ENCODE results near the gene TRAPPC6A.

DNA sequence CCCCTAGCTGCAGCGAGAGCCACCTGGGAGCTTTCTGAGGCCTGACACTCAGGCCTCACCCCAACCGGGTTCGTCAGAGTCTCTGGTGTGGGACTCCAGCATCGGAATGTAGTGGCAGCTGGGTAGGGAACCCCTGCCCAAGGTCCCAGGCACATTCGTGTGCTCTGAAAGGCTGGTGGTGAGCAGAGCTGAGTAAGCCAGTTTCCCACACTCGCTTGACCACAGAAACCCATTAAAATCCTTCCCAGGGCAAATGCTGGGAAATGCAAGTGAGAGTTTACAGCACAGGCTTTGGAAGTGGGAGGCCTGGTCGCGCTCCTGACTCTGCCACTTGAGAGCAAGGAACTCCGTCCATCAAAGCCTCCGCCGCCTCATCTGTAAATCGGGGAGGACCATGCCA lies 4.2 kb downstream of the TRAPPC6A start:
- TF ChIP-seq, protein P1, sequence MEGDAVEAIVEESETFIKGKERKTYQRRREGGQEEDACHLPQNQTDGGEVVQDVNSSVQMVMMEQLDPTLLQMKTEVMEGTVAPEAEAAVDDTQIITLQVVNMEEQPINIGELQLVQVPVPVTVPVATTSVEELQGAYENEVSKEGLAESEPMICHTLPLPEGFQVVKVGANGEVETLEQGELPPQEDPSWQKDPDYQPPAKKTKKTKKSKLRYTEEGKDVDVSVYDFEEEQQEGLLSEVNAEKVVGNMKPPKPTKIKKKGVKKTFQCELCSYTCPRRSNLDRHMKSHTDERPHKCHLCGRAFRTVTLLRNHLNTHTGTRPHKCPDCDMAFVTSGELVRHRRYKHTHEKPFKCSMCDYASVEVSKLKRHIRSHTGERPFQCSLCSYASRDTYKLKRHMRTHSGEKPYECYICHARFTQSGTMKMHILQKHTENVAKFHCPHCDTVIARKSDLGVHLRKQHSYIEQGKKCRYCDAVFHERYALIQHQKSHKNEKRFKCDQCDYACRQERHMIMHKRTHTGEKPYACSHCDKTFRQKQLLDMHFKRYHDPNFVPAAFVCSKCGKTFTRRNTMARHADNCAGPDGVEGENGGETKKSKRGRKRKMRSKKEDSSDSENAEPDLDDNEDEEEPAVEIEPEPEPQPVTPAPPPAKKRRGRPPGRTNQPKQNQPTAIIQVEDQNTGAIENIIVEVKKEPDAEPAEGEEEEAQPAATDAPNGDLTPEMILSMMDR (conservative IDR thresholded peaks at IDR 0.05 in 1 of 2, IDR thresholded peaks at IDR 0.05 in 1 of 2; ENCODE audit: low read depth in 1 of 2, low read length in 2 of 2) = no peak
- TF ChIP-seq EZH2 (IDR thresholded peaks at IDR 0.05; ENCODE audit: low read length, missing control alignments) = no peak

Data from fibroblast of lung (primary cell).